Left colon (tissue), 2 donors: ENCODE results near the gene ANXA7. TPM values are rescaled to one million over a fixed set of nuclear protein-coding genes. Genes with fewer than 3 reads are reported as not detected.
"Not testable (repeated sequence)": the region's sequence is repeated elsewhere in the genome, so short reads cannot be mapped to it uniquely, and the experiment has no call there.

ENCODE experiments used
- ATAC-seq: fragments of 200-7000 bp; cut with Tn5 transposase; one replicate; pipeline ENCODE4 v1.9.1; 2020; ENCODE audit warnings: mild to moderate bottlenecking, moderate library complexity
- DNase-seq, 2 donors: peaks; one replicate each; pipeline ENCODE4 v3.0.0-alpha.2; 2020
- intact Hi-C, 2 donors: fragments of 100-400 bp; cut with DNase I in 1 of 2; cut with micrococcal nuclease in 1 of 2; formaldehyde crosslinking; loops; one replicate each; pipeline versions ENCODE4 v1.11.2 to v1.14.0; 2022; cut with DNase I, micrococcal nuclease
- total RNA-seq, 2 donors: library from RNA; stranded (reverse); fragmentation: NEBNext Ultra II Directional; extraction: Animal tissue kit (Norgen Biotek cat#: 25700); gene quantifications; one replicate each; pipeline ENCODE4 v1.2.1, GENCODE V29; 2021
- donor health status: DM: no; HTN: no; CAD: no.
- donor health status: DM: yes; HTN: yes; CAD: no.

Gene ANXA7
- total RNA-seq, 2 donors from 2014 or later: 97.5 to 114 TPM

DNA sequence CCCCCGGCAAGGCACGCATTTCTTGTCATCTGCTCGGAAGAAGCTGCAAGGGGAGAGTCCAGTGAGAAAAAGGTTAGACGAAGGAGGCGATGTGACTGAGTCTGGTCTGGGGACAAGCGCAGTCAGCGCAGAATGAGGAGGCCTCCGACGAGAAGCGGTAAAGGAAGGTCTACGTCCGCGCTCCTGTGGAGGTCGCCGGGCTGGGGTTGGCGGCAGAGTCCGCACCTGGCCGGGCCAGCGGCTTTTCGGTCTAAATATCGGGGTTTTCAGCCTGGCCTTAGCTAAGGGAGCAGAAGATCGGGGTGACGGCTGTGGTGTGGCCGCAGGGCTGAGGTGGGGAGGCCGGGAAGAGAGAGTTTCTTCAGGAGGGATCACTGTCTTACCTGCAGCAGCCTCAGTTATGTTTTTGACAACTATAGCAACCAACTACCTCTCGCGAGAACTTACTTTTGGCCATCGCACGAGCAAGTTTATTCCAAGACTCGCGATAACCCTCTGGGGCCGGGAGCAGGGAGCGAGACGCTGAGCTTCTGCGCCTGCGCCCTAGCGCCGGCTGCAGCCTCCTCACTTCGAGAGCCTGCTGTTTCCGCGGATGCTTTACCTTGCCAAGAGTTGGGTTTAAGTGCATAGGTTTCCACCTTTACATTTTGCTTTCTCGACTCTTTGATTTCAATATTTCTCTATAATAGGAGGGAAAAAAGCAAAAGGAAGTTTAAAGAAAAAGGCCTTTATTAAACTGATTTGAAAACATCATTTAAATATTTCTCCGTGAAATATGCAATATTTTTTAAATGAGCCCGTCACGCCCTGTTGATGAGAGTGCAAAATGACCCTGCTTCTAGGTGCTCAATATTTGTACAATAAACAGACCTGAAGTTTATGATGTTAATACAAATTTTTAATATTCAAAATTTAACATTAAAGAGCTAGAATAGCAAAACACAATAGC, 55.3 kb downstream of the ANXA7 start, which contains the start of gene CFAP70:
Gene CFAP70, minus strand, starts transcription at position 534 of the 949 bp plus-strand sequence. CDS start 4,068 bp downstream, outside the sequence.
- intact Hi-C loops: no loop called here
- DNase-seq (peak; percentile 91 to 94), ATAC-seq (peak; percentile 98)

DNA sequence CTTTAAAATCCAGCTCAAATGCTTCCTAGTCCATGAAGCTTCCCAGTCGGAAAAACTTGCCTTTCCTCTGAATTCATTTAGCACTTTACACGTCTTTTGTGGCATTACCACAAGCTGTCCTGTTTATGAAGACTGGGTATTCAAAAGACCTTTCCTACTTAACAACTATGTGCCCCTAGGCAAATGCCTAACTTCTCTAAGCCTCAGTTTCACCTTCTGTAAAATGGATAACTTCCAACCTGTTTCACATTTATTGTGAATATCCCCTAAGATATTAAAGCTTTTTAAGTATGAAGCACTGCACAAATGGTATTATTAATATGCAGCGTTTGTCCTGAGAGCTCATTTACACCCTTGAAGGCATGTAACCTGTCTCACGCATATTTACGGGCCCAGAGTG, 56.0 kb downstream of the ANXA7 start:
- ATAC-seq (no peak), DNase-seq (no peak)
- intact Hi-C loops: no loop called here

GRCh38 chr10:73357166-73357565, 56.7 kb downstream of the ANXA7 start:
- intact Hi-C loops: no loop called here
- DNase-seq (no peak), ATAC-seq (no peak)

- intact Hi-C loops: no loop called here
- no peak for ATAC-seq
- DNase-seq: no peak
Observed at GRCh38 chr10:73344269-73344668, 69.6 kb downstream of the ANXA7 start.

- intact Hi-C loops: no loop called here
- DNase-seq (no peak), ATAC-seq (no peak)
Observed at GRCh38 chr10:73340121-73340520, 73.7 kb downstream of the ANXA7 start.

GRCh38 chr10:73339436-73339835, 74.4 kb downstream of the ANXA7 start:
- DNase-seq: no peak
- intact Hi-C loops: no loop called here
- ATAC-seq: no peak

DNA sequence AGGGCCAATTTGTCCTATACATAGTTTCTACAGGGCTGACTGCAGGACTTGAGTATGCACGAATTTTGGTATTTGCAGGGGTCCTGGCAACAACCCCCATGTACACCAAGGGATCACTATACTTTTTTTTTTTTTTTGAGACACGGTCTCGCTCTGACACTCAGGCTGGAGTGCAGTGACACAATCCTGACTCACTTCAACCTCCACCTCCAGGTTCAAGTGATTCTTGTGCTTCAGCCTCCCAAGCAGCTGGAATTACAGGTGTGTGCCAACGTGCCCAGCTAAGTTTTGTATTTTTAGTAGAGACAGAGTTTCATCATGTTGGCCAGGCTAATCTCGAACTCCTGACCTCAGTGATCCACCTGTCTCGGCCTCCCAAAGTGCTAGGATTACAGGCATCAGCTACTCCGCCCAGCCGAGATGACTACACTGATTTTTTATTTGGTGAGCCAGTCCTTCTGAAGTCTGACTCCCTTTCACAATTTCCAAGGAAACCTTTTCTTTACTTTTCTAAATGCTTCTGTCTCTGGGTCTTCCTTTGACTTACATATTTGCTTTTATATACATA, 75.0 kb downstream of the ANXA7 start:
- no peak for ATAC-seq
- intact Hi-C loops: no loop called here

GRCh38 chr10:73333202-73333601, 80.7 kb downstream of the ANXA7 start:
- no peak for DNase-seq

More for the DNA sequence above, 75.0 kb downstream of the ANXA7 start:
- no peak for DNase-seq

GRCh38 chr10:73332379-73332778, 81.5 kb downstream of the ANXA7 start:
- DNase-seq: no peak
- ATAC-seq: no peak
- intact Hi-C loops: no loop called here

More at GRCh38 chr10:73333202-73333601, 80.7 kb downstream of the ANXA7 start:
- intact Hi-C loops: no loop called here
- no peak for ATAC-seq

DNA sequence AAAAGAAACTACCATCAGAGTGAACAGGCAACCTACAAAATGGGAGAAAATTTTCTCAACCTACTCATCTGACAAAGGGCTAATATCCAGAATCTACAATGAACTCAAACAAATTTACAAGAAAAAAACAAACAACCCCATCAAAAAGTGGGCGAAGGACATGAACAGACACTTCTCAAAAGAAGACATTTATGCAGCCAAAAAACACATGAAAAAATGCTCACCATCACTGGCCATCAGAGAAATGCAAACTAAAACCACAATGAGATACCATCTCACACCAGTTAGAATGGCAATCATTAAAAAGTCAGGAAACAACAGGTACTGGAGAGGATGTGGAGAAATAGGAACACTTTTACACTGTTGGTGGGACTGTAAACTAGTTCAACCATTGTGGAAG, 85.3 kb downstream of the ANXA7 start:
- intact Hi-C loops, ATAC-seq, DNase-seq: not testable (repeated sequence)

DNA sequence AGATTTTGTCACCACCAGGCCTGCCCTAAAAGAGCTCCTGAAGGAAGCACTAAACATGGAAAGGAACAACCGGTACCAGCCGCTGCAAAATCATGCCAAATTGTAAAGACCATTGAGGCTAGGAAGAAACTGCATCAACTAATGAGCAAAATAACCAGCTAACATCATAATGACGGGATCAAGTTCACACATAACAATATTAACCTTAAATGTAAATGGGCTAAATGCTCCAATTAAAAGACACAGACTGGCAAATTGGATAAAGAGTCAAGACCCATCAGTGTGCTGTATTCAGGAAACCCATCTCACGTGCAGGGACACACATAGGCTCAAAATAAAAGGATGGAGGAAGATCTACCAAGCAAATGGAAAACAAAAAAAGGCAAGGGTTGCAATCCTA, 88.6 kb downstream of the ANXA7 start:
- intact Hi-C loops, ATAC-seq, DNase-seq: not testable (repeated sequence)

Other genes starting within 250 kb of the ANXA7 start
- 10 to 100 TPM; 17.8 to 18.4 TPM for gene ECD, start 246.1 kb downstream of the ANXA7 start, total RNA-seq
- 10 to 100 TPM; 14.5 to 20.0 TPM for gene FAM149B1, start 245.9 kb downstream of the ANXA7 start, total RNA-seq
- 10 to 100 TPM; 11.8 to 15.9 TPM for gene DNAJC9, start 166.8 kb downstream of the ANXA7 start, total RNA-seq
- 100 to 1,000 TPM in 1 of 2 donors, 10 to 100 TPM in 1; 86.0 to 116 TPM for gene MRPS16, start 161.4 kb downstream of the ANXA7 start, total RNA-seq
- 1 to 10 TPM in 1 of 2 donors, under 1 TPM in 1; 0.98 to 1.2 TPM for gene CFAP70, start 55.2 kb downstream of the ANXA7 start, total RNA-seq
- gene MSS51, start 19.5 kb upstream of the ANXA7 start, total RNA-seq: 1 to 10 TPM; 1.5 to 1.9 TPM
- 10 to 100 TPM; 28.8 to 29.3 TPM for gene PPP3CB, start 82.0 kb upstream of the ANXA7 start, total RNA-seq
- 100 to 1,000 TPM; 111 to 121 TPM for gene USP54, start 177.3 kb upstream of the ANXA7 start, total RNA-seq
- gene MYOZ1, start 227.4 kb upstream of the ANXA7 start, total RNA-seq: not detected
- gene SYNPO2L, start 242.0 kb upstream of the ANXA7 start, total RNA-seq: not detected